Astrocyte of the spinal cord (primary cell): ENCODE results near the gene CDK4.

Experiments used
- DNase-seq: peaks from one replicate; pipeline ENCODE4 v3.0.0; 2011; ENCODE audit warnings: low read depth, low spot score
- H3K4me3 ChIP-seq: 2 replicates; pipeline ENCODE4 v1.5.1; 2011; ENCODE audit warnings: low read depth, mild to moderate bottlenecking, low read length, moderate library complexity
- in situ Hi-C: cut with HindIII; loops from 2 replicates; pipeline ENCODE4 v1.10.0; 2017; ENCODE audit warnings: low sequenced_read_pairs
- TF ChIP-seq, protein P1 (sequence below): IDR thresholded peaks from 2 replicates; pipeline ENCODE4 v1.5.1; 2012; ENCODE audit warnings: low read depth, mild to moderate bottlenecking, low read length, inconsistent platforms

The CDK4 gene

DNA sequence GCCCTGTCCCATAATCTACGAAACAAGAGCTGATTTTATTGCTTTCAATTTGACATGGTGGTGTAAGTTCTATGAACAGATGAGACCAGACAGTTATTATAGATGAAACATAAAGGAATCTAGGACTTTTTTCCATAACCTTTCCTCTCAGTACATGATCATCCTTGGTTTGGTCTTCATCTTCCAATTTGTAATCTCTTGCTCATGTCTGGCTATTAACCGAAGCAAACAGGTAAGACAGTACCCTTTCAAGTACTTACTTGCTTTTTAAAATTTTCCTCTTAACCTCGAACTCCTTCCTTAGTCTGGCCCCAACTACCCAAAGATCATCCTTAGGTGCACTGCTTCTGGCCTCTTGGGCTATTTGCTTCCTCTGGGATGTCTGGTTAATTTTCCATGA, 6.1 kb downstream of the CDK4 start:
- peak overlapping the region; percentile 95 for H3K4me3 ChIP-seq
- TF ChIP-seq, protein P1, sequence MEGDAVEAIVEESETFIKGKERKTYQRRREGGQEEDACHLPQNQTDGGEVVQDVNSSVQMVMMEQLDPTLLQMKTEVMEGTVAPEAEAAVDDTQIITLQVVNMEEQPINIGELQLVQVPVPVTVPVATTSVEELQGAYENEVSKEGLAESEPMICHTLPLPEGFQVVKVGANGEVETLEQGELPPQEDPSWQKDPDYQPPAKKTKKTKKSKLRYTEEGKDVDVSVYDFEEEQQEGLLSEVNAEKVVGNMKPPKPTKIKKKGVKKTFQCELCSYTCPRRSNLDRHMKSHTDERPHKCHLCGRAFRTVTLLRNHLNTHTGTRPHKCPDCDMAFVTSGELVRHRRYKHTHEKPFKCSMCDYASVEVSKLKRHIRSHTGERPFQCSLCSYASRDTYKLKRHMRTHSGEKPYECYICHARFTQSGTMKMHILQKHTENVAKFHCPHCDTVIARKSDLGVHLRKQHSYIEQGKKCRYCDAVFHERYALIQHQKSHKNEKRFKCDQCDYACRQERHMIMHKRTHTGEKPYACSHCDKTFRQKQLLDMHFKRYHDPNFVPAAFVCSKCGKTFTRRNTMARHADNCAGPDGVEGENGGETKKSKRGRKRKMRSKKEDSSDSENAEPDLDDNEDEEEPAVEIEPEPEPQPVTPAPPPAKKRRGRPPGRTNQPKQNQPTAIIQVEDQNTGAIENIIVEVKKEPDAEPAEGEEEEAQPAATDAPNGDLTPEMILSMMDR: no peak
- in situ Hi-C loops: no loop called here

DNA sequence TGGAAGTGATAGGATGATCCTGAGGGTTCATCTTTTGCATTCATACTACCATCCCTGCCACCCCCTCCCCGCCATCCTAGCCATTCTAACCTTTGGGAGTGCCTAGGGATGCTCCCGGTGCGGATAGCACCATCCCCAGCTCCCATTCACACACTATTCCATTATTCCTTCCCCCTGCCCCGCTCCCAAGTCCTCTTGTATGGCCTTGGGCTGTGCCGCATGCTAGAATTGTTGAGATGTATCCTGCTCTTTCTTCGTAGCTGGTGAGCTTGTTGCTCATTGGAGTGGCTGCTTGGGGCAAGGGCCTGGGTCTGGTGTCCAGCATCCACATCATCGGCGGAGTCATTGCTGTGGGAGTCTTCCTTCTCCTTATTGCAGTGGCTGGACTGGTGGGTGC, 6.6 kb downstream of the CDK4 start:
- TF ChIP-seq, protein P1: no peak
- in situ Hi-C loops: no loop called here
- H3K4me3 ChIP-seq: peak overlapping the region; percentile 95
- no peak for DNase-seq

More for the DNA sequence above, 6.1 kb downstream of the CDK4 start:
- DNase-seq: no peak

DNA sequence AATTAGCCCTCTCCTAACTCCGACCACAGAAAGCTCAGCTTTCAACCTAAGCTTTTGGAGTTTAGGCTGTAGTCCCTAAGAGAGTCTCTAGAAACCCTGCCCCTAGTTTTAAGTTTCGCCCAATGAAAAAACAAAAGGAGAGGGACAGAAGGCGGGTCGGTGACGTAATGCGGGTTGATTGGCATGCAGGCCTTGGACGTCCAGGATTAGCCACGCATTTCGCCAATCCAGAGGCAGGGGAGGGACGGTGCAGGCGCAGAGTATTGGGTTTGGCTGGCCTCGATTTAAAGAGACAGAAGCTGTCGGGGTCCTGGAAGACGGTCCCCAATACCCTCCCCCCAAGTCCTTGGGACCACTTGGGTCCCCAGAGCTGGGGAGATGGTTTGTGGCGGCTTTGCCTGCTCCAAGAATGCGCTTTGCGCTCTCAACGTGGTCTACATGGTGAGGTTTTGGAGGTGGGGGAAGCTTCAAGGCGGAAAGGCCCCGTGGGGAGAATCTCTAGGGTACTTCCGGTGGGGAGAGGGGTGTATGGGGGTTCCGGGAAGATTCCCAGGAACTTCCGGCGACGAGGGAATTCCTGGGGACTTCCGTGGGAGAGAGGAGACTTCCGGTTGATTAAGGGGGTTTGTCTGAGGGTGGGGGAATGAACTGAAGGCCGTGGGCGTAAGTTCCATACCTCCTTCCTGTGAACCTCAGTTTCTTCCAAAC, 7.2 kb downstream of the CDK4 start, which contains the start of gene TSPAN31:
TSS of gene TSPAN31 (plus strand) at position 263 of the 708 bp plus-strand sequence. CDS start at position 379, 116 bp downstream.
- in situ Hi-C loops: no loop called here
- H3K4me3 ChIP-seq: peak within 1 kb of the TSS; percentile 95
- peak; percentile 98 for DNase-seq
- TF ChIP-seq, protein P1: no peak

DNA sequence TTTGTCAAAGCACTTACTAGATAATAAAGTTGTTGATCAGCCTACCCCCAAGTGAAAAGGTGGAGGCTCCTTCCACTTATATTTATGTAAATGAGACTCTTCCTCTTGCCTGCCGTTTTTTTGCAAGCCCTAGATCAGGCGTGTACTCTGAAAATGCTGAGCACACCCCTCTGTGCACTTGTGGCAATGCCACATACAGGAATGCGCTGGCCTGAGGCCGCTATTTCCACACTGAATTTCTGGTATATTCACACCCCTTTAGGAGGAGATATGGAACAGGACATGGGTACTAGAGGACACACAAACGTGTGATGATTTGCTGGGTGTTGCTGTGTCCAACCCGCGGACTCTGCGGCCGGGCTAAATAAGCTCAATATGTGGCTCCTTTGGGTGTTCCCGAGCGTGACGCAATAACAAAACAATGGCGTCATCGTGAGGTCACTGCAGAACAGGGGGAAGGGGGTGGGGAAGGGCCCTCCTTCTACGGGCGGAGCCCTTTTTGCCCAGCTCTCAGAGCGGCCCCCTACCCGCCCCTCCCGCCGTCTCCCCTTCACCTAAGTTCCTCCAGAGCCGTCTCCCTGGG, 7.8 kb downstream of the CDK4 start:
- in situ Hi-C loops: no loop called here
- DNase-seq: no peak

DNA sequence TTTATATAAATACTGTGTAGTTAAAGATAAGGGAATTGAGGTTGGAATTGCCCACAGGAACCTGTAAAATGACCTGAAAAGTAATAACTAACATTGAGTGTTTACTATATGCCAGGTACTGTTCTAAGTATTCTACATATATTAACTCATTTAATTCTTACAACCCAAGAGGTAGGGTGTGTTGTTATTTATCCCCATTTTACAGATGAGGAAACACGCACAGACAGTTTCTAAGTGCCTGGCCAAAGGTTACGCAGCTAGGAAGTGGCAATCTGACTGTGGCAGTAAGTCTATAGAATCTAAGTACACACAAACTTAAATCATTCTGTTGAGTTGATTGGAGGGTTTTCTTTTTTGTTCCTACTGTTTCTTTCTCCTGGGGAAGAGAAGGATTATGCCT, 8.3 kb downstream of the CDK4 start:
- TF ChIP-seq, protein P1: no peak
- no peak overlapping the region for H3K4me3 ChIP-seq
- in situ Hi-C loops: no loop called here
- no peak for DNase-seq

More for the DNA sequence above, 7.8 kb downstream of the CDK4 start:
- H3K4me3 ChIP-seq: peak overlapping the region; percentile 95
- TF ChIP-seq, protein P1: no peak

DNA sequence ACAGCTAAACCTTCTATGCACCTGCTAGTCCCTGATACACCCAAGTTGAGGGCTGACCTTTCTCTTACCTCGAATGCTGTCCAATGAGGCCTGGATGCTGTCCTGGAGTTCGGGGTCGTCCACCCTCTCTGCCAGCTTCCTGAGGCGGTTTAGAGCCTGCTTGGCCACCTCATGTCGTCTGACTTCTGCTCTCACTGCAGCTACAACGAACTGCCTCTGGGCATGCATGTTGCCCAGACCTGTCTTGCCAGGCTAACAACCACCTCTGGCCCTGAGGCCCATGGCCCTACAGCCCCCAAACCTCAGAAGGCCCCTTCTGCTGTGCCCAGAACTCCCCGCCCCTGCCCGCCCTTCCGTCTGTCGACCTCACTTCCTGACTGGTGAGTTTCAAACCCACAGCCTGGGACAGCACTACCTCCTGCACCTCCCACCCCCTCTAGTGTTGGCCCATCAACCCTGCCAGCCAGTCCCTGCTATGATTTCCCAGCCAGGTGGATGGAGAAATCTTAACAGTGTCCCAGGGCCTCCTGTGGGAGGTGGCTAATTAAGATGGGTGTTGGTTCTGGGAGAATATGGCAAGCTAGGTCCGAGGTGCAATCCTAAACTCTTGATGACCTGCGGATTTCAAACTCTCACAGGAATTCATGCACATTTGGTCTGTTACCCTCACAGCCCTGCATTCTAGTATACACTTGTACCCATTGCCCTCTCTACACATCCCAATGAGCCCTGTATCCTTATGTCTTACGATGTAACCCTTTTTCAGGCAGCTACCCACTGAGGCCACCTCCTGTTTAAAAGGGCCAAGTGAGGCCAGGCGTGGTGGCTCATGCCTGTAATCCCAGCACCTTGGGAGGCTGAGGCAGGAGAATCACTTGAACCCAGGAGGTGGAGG, 10.0 kb downstream of the CDK4 start:
- DNase-seq: no peak
- TF ChIP-seq, protein P1: no peak
- in situ Hi-C loops: no loop called here
- H3K4me3 ChIP-seq: no peak overlapping the region
